GM18909 (cell line): ENCODE data around the gene NR4A3.

Source experiments
- ATAC-seq: cut with Tn5 transposase; IDR thresholded peaks from one replicate; pipeline ENCODE4 v1.9.1; 2021; ENCODE audit warnings: mild to moderate bottlenecking; ENCODE audit not compliant: unreplicated experiment, poor library complexity

Gene NR4A3

GRCh38 chr9:99811598-99812383 lies 9.9 kb upstream of the NR4A3 start:
- ATAC-seq: peak; percentile 75

- ATAC-seq: no peak
These were observed 7.9 kb upstream of the NR4A3 start for GRCh38 chr9:99813739-99814138.

GRCh38 chr9:99814359-99814758 lies 7.3 kb upstream of the NR4A3 start:
- no peak for ATAC-seq

- ATAC-seq: no peak
These were observed 5.3 kb upstream of the NR4A3 start for GRCh38 chr9:99816392-99816791.

- no peak for ATAC-seq
These were observed 3.2 kb upstream of the NR4A3 start for GRCh38 chr9:99818500-99818899.

- ATAC-seq: peak; percentile 60
These were observed 2.4 kb upstream of the NR4A3 start for GRCh38 chr9:99819123-99819855.

GRCh38 chr9:99819856-99820684 lies 1.6 kb upstream of the NR4A3 start:
- peak; percentile 47 for ATAC-seq

- no peak for ATAC-seq
These were observed 845 bp upstream of the NR4A3 start for GRCh38 chr9:99820685-99821395.

GRCh38 chr9:99822109-99822805 lies 572 bp downstream of the NR4A3 start:
- no peak for ATAC-seq

GRCh38 chr9:99822806-99823591 lies 1.3 kb downstream of the NR4A3 start:
- ATAC-seq: no peak

- ATAC-seq: no peak
These were observed 2.1 kb downstream of the NR4A3 start for GRCh38 chr9:99823681-99824377.

GRCh38 chr9:99824378-99825171 lies 2.9 kb downstream of the NR4A3 start:
- no peak for ATAC-seq

- ATAC-seq: no peak
These were observed 3.7 kb downstream of the NR4A3 start for GRCh38 chr9:99825172-99826046.

GRCh38 chr9:99826579-99826978 lies 4.9 kb downstream of the NR4A3 start:
- ATAC-seq: no peak

- ATAC-seq: no peak
These were observed 5.6 kb downstream of the NR4A3 start for GRCh38 chr9:99827244-99827643.

- ATAC-seq: no peak
These were observed 6.3 kb downstream of the NR4A3 start for GRCh38 chr9:99828054-99828416.
